A549 (cell line): ENCODE data around the gene BTBD8. TPM values are rescaled to one million over a fixed set of nuclear protein-coding genes. Genes with fewer than 3 reads are reported as not detected.

ENCODE experiments used
- ATAC-seq, 2 experiments: fragments of 200-7000 bp in 1 of 2; fragments of >200 bp in 1 of 2; cut with Nextera tagmentation in 1 of 2; cut with Tn5 transposase in 1 of 2; 3 replicates each; pipeline versions ENCODE4 v1.8.0 to v1.9.1; 2018 to 2020; ENCODE audit warnings: mild to moderate bottlenecking in 1 of 2, moderate library complexity in 1 of 2
- CTCF ChIA-PET: fragments of 300-600 bp; sonication (Branson Sonifier 250); formaldehyde crosslinking; extraction: SDS; loops from one replicate; lab custom pipeline; 2021; ENCODE audit warnings: antibody characterized with exemption, inconsistent platforms; lab: Yijun Ruan, JAX
- POLR2A ChIA-PET: fragments of 350-600 bp; formaldehyde crosslinking; extraction: SDS; loops from one replicate; lab custom pipeline; 2021; ENCODE audit warnings: antibody characterized with exemption, inconsistent platforms; lab: Yijun Ruan, JAX
- DNase-seq, 2 experiments: peaks; one replicate each; pipeline versions ENCODE4 v3.0.0 to v3.0.0-alpha.2; 2011 to 2016; ENCODE audit warnings: low read depth in 1 of 2, low spot score in 1 of 2
- FAIRE-seq: peaks from 2 replicates; lab custom pipeline; 2011; peaks lifted over from hg19 to GRCh38; lab: Jason Lieb, UNC
- H3K27ac ChIP-seq, 2 experiments: fragments of >200 bp; sonication (Bioruptor Twin); formaldehyde crosslinking; 3 replicates each; pipeline ENCODE4 v1.5.1; 2016 to 2017
- H3K4me1 ChIP-seq: fragments of >200 bp; sonication (Bioruptor Twin); formaldehyde crosslinking; 3 replicates; pipeline ENCODE4 v1.6.1; 2016
- H3K4me2 ChIP-seq: fragments of >200 bp; sonication (Bioruptor Twin); formaldehyde crosslinking; 3 replicates; pipeline ENCODE4 v1.6.1; 2016
- H3K4me3 ChIP-seq: fragments of >200 bp; sonication (Bioruptor Twin); formaldehyde crosslinking; 3 replicates; pipeline ENCODE4 v1.5.1; 2016
- H3K9me3 ChIP-seq: fragments of >200 bp; sonication (Bioruptor Twin); formaldehyde crosslinking; 3 replicates; pipeline ENCODE4 v1.6.1; 2016
- ATOH8 ChIP-seq: fragments of 250-450 bp; sonication (Bioruptor Pico); IDR thresholded peaks from 2 replicates; pipeline ENCODE4 v1.5.0; 2020; ENCODE audit warnings: low read depth, mild to moderate bottlenecking, moderate library complexity
- BCL3 ChIP-seq: fragments of >200 bp; sonication (Bioruptor Twin); formaldehyde crosslinking; IDR thresholded peaks from 3 replicates; pipeline ENCODE4 v1.6.1; 2016
- BHLHE40 ChIP-seq: IDR thresholded peaks from 2 replicates; pipeline ENCODE4 v1.6.1; 2012; ENCODE audit warnings: low read depth, low read length, inconsistent platforms
- CBX2 ChIP-seq: fragments of 200-600 bp; sonication (generic); IDR thresholded peaks from 2 replicates; pipeline ENCODE4 v1.6.1; 2016; ENCODE audit warnings: low read depth, mild to moderate bottlenecking, borderline replicate concordance
- CBX8 ChIP-seq: fragments of 200-600 bp; sonication (generic); IDR thresholded peaks from 2 replicates; pipeline ENCODE4 v1.6.1; 2016
- CEBPB ChIP-seq, 2 experiments: fragments of >200 bp in 1 of 2; sonication (Bioruptor Twin) in 1 of 2; formaldehyde crosslinking in 1 of 2; IDR thresholded peaks; 2 replicates each; pipeline ENCODE4 v1.6.1; 2012 to 2016
- CHD4 ChIP-seq: fragments of 200-600 bp; sonication (generic); IDR thresholded peaks from 2 replicates; pipeline ENCODE4 v1.6.1; 2016; ENCODE audit warnings: antibody characterized with exemption, mild to moderate bottlenecking, borderline replicate concordance
- CTCF ChIP-seq: fragments of >200 bp; sonication (Bioruptor Twin); formaldehyde crosslinking; IDR thresholded peaks from 3 replicates; pipeline ENCODE4 v1.5.1; 2016
- E2F6 ChIP-seq: IDR thresholded peaks from 2 replicates; pipeline ENCODE4 v1.6.1; 2012; ENCODE audit warnings: low read depth, borderline replicate concordance
- EHF ChIP-seq: fragments of 250-450 bp; sonication (Bioruptor Pico); IDR thresholded peaks from 2 replicates; pipeline ENCODE4 v1.5.0; 2020; ENCODE audit warnings: mild to moderate bottlenecking
- EHMT2 ChIP-seq: fragments of 200-600 bp; sonication (generic); IDR thresholded peaks from 2 replicates; pipeline ENCODE4 v1.6.1; 2016; ENCODE audit warnings: antibody characterized with exemption, low read depth, mild to moderate bottlenecking, moderate library complexity
- EP300 ChIP-seq, 2 experiments: fragments of >200 bp; sonication (Bioruptor Twin); formaldehyde crosslinking; IDR thresholded peaks; 2 replicates in 1 of 2; 3 replicates in 1 of 2; pipeline ENCODE4 v1.6.1; 2016 to 2017
- GATA3 ChIP-seq: IDR thresholded peaks from 2 replicates; pipeline ENCODE4 v1.6.1; 2012; ENCODE audit warnings: borderline replicate concordance
- HES2 ChIP-seq: fragments of >200 bp; sonication (Bioruptor Twin); formaldehyde crosslinking; IDR thresholded peaks from 2 replicates; pipeline ENCODE4 v1.6.1; 2016
- HMGXB4 ChIP-seq: fragments of 250-450 bp; sonication (Bioruptor Pico); IDR thresholded peaks from 2 replicates; pipeline ENCODE4 v1.5.0; 2021; ENCODE audit warnings: mild to moderate bottlenecking, moderate library complexity, borderline replicate concordance
- HOXA7 ChIP-seq: fragments of 250-450 bp; sonication (Bioruptor Pico); IDR thresholded peaks from 2 replicates; pipeline ENCODE4 v1.5.0; 2020; ENCODE audit warnings: mild to moderate bottlenecking, moderate library complexity
- HOXB13 ChIP-seq: fragments of 250-450 bp; sonication (Bioruptor Pico); IDR thresholded peaks from 2 replicates; pipeline ENCODE4 v1.5.0; 2020; ENCODE audit warnings: low read depth, mild to moderate bottlenecking, moderate library complexity
- JUNB ChIP-seq: fragments of >200 bp; sonication (Bioruptor Twin); formaldehyde crosslinking; IDR thresholded peaks from 2 replicates; pipeline ENCODE4 v1.6.1; 2016
- KDM1A ChIP-seq: fragments of 200-600 bp; sonication (generic); IDR thresholded peaks from 2 replicates; pipeline ENCODE4 v1.6.1; 2016; ENCODE audit warnings: low read depth, mild to moderate bottlenecking
- MAX ChIP-seq: IDR thresholded peaks from 2 replicates; pipeline ENCODE4 v1.6.1; 2012
- MYC ChIP-seq: IDR thresholded peaks from 2 replicates; pipeline ENCODE4 v1.6.1; 2012; ENCODE audit warnings: mild to moderate bottlenecking, inconsistent platforms, low read length, improper control_type of control experiment, borderline replicate concordance
- NFE2L2 ChIP-seq: fragments of 150-350 bp; conservative IDR thresholded peaks from 2 replicates; pipeline ENCODE4 v1.6.1; 2014; ENCODE audit warnings: low read length
- PBX3 ChIP-seq: IDR thresholded peaks from 2 replicates; pipeline ENCODE4 v1.6.1; 2012
- RARB ChIP-seq: fragments of 250-450 bp; sonication (Bioruptor Pico); IDR thresholded peaks from 2 replicates; pipeline ENCODE4 v1.8.0; 2021; ENCODE audit warnings: mild to moderate bottlenecking, moderate library complexity
- RFX5 ChIP-seq: fragments of 450-650 bp; IDR thresholded peaks from 2 replicates; pipeline ENCODE4 v1.7.1; 2014; ENCODE audit warnings: antibody characterized with exemption, mild to moderate bottlenecking, moderate library complexity
- RNF2 ChIP-seq: fragments of 200-600 bp; sonication (generic); IDR thresholded peaks from 2 replicates; pipeline ENCODE4 v1.6.1; 2016; ENCODE audit warnings: low read depth, mild to moderate bottlenecking, antibody characterized with exemption, moderate library complexity, borderline replicate concordance
- SREBF2 ChIP-seq: fragments of 450-650 bp; IDR thresholded peaks from 2 replicates; pipeline ENCODE4 v1.6.1; 2014; ENCODE audit warnings: mild to moderate bottlenecking, moderate library complexity
- TFCP2L1 ChIP-seq: fragments of 250-450 bp; sonication (Bioruptor Pico); IDR thresholded peaks from 2 replicates; pipeline ENCODE4 v1.5.0; 2021; ENCODE audit warnings: mild to moderate bottlenecking
- ZC3H11A ChIP-seq: fragments of 450-650 bp; IDR thresholded peaks from 2 replicates; pipeline ENCODE4 v1.6.1; 2014; ENCODE audit warnings: antibody characterized with exemption, mild to moderate bottlenecking
- WGBS: methylation state at CpG from one replicate; pipeline ENCODE4 v1.1.6; 2017; ENCODE audit errors: missing lambda C conversion rate; 5-methylcytosine and 5-hydroxymethylcytosine counted together
- polyA plus RNA-seq, 4 experiments: library from polyadenylated mRNA; depleted of rRNA in 3 of 4; stranded (reverse); fragments of >200 nt; fragmentation: RNase III in 1 of 4; extraction: RNeasy Plus Mini Kit Qiagen cat#74134 plus additional on column Dnase treatment in 1 of 4; gene quantifications; 2 replicates in 3 of 4; 3 replicates in 1 of 4; pipeline ENCODE4 v1.2.3, GENCODE V29; 2011 to 2017

BTBD8 gene
- polyA plus RNA-seq, 2 of the 4 experiments (the other 2 are of a cell fraction) = 0.80 to 2.5 TPM

- TF ChIP-seq CTCF = no peak
These were observed 45.9 kb downstream of the BTBD8 start (continued) for GRCh38 chr1:92126088-92126487.

DNA sequence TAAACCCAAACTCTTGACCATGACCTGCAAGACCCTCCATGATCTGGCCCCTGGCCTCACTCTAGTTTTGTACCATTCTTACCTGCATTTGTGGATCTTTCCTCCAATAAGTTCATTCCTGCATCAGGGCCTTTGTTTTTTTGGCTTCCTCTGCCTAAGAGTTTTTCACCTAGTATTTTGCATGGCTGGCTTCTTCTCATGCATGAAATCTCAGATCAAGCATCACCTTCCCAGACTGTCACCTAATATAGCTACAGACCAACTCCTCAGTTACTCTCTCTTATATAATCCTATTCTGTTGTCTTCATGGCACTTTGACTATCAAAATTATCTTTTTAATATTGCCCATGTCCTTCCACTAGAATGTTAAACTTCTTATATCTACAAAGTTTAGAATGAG, 54.2 kb downstream of the BTBD8 start:
- no peak overlapping the region for H3K4me3 ChIP-seq
- no peak overlapping the region for H3K27ac ChIP-seq
- POLR2A ChIA-PET = no interaction called here

DNA sequence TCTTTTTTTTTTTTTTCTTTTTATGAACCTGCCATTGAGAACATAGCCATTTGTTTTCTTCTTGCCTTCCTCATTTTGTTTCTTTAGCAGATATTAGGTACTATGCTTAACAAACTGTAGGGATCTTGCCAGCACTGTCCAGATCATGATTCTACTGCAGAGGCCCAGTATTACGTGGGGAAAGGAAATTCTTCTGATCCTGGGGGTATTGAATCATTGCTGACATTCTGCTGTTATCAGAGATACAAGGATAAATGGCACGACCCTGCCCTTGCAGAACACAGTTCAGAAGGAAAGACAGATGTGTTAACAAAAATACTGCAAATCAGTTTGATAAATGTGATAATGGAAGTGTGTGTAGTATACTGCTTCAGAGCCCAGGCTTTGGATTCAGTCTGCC, 56.2 kb downstream of the BTBD8 start:
- POLR2A ChIA-PET = no interaction called here
- no peaks in the 10 kb centered on the region for H3K4me1 ChIP-seq
- no peak overlapping the region for H3K27ac ChIP-seq
- CTCF ChIA-PET = interaction anchor here (0.6 kb wide), 1 partner anchor 68 kb away, joined by 3 read pairs; no protein-coding TSS in a partner anchor
- H3K9me3 ChIP-seq = no peaks in the 10 kb centered on the region
- FAIRE-seq (no peak), ATAC-seq (no peak), DNase-seq (no peak)
- WGBS = 51% methylated on average over 2 of the region's 2 CpGs
- TF ChIP-seq CBX2 = no peak
- no peak for TF ChIP-seq HMGXB4 (CRISPR knock-in tag)
- TF ChIP-seq CHD4 = no peak
- TF ChIP-seq HOXA7 (CRISPR knock-in tag) = no peak
- TF ChIP-seq GATA3 = no peak
- TF ChIP-seq RARB (CRISPR knock-in tag) = no peak
- no peak for TF ChIP-seq RFX5
- TF ChIP-seq MAX = no peak
- no peak for TF ChIP-seq HES2
- no peak for TF ChIP-seq BHLHE40
- TF ChIP-seq EHF = no peak
- no peak for TF ChIP-seq E2F6
- TF ChIP-seq RNF2 = no peak
- no peak overlapping the region for H3K4me2 ChIP-seq
- H3K4me3 ChIP-seq = no peak overlapping the region

More for the DNA sequence above, 54.2 kb downstream of the BTBD8 start:
- ATAC-seq (no peak), DNase-seq (no peak), FAIRE-seq (no peak)
- Histone ChIP-seq H3K4me2 (no peak overlapping the region), H3K4me1 (no peaks in the 10 kb centered on the region), H3K9me3 (no peaks in the 10 kb centered on the region)
- TF ChIP-seq NFE2L2 (no peak), ATOH8 (no peak), CEBPB (IDR thresholded peaks at IDR 0.05) (no peak), CBX8 (no peak), MYC (no peak), KDM1A (no peak), RARB (CRISPR knock-in tag) (no peak), JUNB (no peak), CHD4 (no peak), ZC3H11A (no peak), EP300 (IDR thresholded peaks at IDR 0.05) (no peak), PBX3 (no peak), EHMT2 (no peak), SREBF2 (no peak), MAX (no peak), BCL3 (no peak), RFX5 (no peak), TFCP2L1 (CRISPR knock-in tag) (no peak), RNF2 (no peak), HOXB13 (CRISPR knock-in tag) (no peak)
- CTCF ChIA-PET = no interaction called here
